WTC11 (cell line): ENCODE results near the gene TMIGD1. TPM values are rescaled to one million over a fixed set of nuclear protein-coding genes. Genes with fewer than 3 reads are reported as not detected.

Experiments
- ATAC-seq: fragments of 200-7000 bp; cut with Tn5 transposase; 2 replicates; pipeline ENCODE4 v1.10.0; 2021; ENCODE audit warnings: mild to moderate bottlenecking, moderate library complexity
- CTCF ChIA-PET: fragments of 300-600 bp; sonication (Branson Sonifier 250); formaldehyde crosslinking; loops from one replicate; lab custom pipeline; 2021; ENCODE audit warnings: antibody characterized with exemption; lab: Charles Lee
- POLR2A ChIA-PET: fragments of 350-600 bp; sonication (Branson Sonifier 250); formaldehyde crosslinking; loops from one replicate; lab custom pipeline; 2021; ENCODE audit warnings: antibody characterized with exemption; lab: Charles Lee
- DNase-seq: peaks from one replicate; pipeline ENCODE4 v3.0.0; 2021; ENCODE audit warnings: low spot score
- H3K27ac Mint-ChIP-seq: 2 replicates; pipeline ENCODE4 v1.8.0; 2021; ENCODE audit warnings: mixed read lengths
- H3K27me3 Mint-ChIP-seq: 2 replicates; pipeline ENCODE4 v1.8.0; 2021; ENCODE audit warnings: low read depth, mild to moderate bottlenecking, moderate library complexity, mixed read lengths
- H3K36me3 Mint-ChIP-seq: 2 replicates; pipeline ENCODE4 v1.8.0; 2021; ENCODE audit warnings: mixed read lengths
- H3K4me1 Mint-ChIP-seq: 2 replicates; pipeline ENCODE4 v1.8.0; 2022; ENCODE audit warnings: mixed read lengths
- H3K4me3 Mint-ChIP-seq: 2 replicates; pipeline ENCODE4 v1.8.0; 2021; ENCODE audit warnings: mild to moderate bottlenecking, moderate library complexity, mixed read lengths
- H3K9me3 Mint-ChIP-seq: 2 replicates; pipeline ENCODE4 v1.8.0; 2021; ENCODE audit warnings: mixed read lengths
- ARID4B ChIP-seq: sonication (generic); formaldehyde crosslinking; IDR thresholded peaks from 2 replicates; pipeline ENCODE4 v1.8.0; 2023; ENCODE audit warnings: missing genetic modification reagents, mild to moderate bottlenecking, borderline replicate concordance
- E2F5 ChIP-seq: sonication (generic); formaldehyde crosslinking; IDR thresholded peaks from 2 replicates; pipeline ENCODE4 v1.8.1; 2022; ENCODE audit warnings: mild to moderate bottlenecking, moderate library complexity, missing genetic modification reagents
- GRHL2 ChIP-seq: fragments of 250-450 bp; sonication (Bioruptor Pico); IDR thresholded peaks from 2 replicates; pipeline ENCODE4 v1.8.0; 2022; ENCODE audit warnings: mild to moderate bottlenecking, moderate library complexity; ENCODE audit not compliant: insufficient replicate concordance, severe bottlenecking
- GTF2I ChIP-seq: fragments of 250-450 bp; sonication (Bioruptor Pico); conservative IDR thresholded peaks from 2 replicates; pipeline ENCODE4 v1.4.0; 2021; ENCODE audit warnings: mild to moderate bottlenecking
- HMGA2 ChIP-seq: fragments of 250-450 bp; sonication (Bioruptor Pico); IDR thresholded peaks from 2 replicates; pipeline ENCODE4 v1.4.0; 2021; ENCODE audit warnings: mild to moderate bottlenecking, moderate library complexity
- JAZF1 ChIP-seq: fragments of 250-450 bp; sonication (Bioruptor Pico); IDR thresholded peaks from 2 replicates; pipeline ENCODE4 v1.9.0; 2021; ENCODE audit warnings: moderate library complexity, mild to moderate bottlenecking, inconsistent platforms
- NFYB ChIP-seq: sonication (generic); formaldehyde crosslinking; conservative IDR thresholded peaks from 2 replicates; pipeline ENCODE4 v1.8.0; 2022; ENCODE audit warnings: low read depth, missing genetic modification reagents
- NR1H2 ChIP-seq: sonication (generic); formaldehyde crosslinking; IDR thresholded peaks from 2 replicates; pipeline ENCODE4 v1.9.0; 2021; ENCODE audit warnings: mild to moderate bottlenecking, moderate library complexity, missing genetic modification reagents
- SMAD3 ChIP-seq: sonication (generic); formaldehyde crosslinking; IDR thresholded peaks from 2 replicates; pipeline ENCODE4 v1.8.0; 2022; ENCODE audit warnings: missing genetic modification reagents, mild to moderate bottlenecking, borderline replicate concordance
- TEAD1 ChIP-seq: sonication (generic); formaldehyde crosslinking; IDR thresholded peaks from 2 replicates; pipeline ENCODE4 v1.8.0; 2022; ENCODE audit warnings: mild to moderate bottlenecking, missing genetic modification reagents
- ZNF416 ChIP-seq: fragments of 250-450 bp; sonication (Bioruptor Pico); IDR thresholded peaks from 2 replicates; pipeline ENCODE4 v1.9.0; 2021; ENCODE audit warnings: mild to moderate bottlenecking, inconsistent platforms
- ZNF423 ChIP-seq: fragments of 250-450 bp; sonication (Bioruptor Pico); IDR thresholded peaks from 2 replicates; pipeline ENCODE4 v2.1.2; 2022; ENCODE audit warnings: mild to moderate bottlenecking, moderate library complexity
- ZNF532 ChIP-seq: fragments of 250-450 bp; sonication (Bioruptor Pico); IDR thresholded peaks from 2 replicates; pipeline ENCODE4 v1.9.0; 2021; ENCODE audit warnings: mild to moderate bottlenecking, borderline replicate concordance
- total RNA-seq: library from RNA; stranded (reverse); gene quantifications from 3 replicates; pipeline ENCODE4 v1.2.3, GENCODE V29; 2021
- TF ChIP-seq, protein P1 (sequence below): sonication (generic); formaldehyde crosslinking; IDR thresholded peaks from 2 replicates; pipeline ENCODE4 v1.8.0; 2022; ENCODE audit warnings: mild to moderate bottlenecking, missing genetic modification reagents
- TF ChIP-seq, protein P2 (sequence below): sonication (generic); formaldehyde crosslinking; IDR thresholded peaks from 2 replicates; pipeline ENCODE4 v1.8.1; 2022; ENCODE audit warnings: low read depth, mild to moderate bottlenecking, moderate library complexity, missing genetic modification reagents, borderline replicate concordance

TMIGD1 gene
- total RNA-seq, 1 experiment from 2014 or later = not detected

DNA sequence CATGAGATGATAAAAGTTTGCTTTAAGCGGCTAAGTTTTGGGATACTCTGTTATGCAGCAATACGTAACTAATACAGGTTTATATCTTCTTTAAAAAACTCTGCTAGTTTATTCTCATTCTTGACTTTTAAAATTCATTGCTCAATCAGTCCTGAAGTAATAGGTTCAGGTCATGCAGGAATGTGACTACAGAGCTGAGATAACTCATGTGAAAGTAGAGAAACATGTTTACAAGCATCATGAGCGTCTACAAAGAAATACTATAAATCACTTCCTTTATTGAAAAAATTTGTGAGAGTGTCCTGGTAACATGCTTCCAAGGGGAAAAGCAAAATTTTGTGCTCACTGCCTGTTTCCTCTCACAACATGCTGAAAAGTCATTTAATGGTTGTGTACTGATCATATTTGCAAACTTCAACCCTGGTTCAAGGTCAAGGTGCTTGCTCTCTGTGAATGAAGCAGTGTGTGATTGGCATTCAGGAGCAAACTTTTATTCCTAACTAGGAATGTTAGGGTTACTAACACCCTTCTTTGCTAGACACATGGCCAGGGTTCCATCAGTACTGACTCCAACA is 12.5 kb upstream of the TMIGD1 start (continued):
- no peak for TF ChIP-seq JAZF1 (CRISPR knock-in tag)
- TF ChIP-seq HMGA2 (CRISPR knock-in tag) = no peak
- no peak for TF ChIP-seq GTF2I (CRISPR knock-in tag)
- TF ChIP-seq TEAD1 (CRISPR knock-in tag) = no peak
- no peak for TF ChIP-seq NFYB (CRISPR knock-in tag)
- no peak for TF ChIP-seq NR1H2 (CRISPR knock-in tag)
- TF ChIP-seq SMAD3 = no peak
- TF ChIP-seq, protein P1, sequence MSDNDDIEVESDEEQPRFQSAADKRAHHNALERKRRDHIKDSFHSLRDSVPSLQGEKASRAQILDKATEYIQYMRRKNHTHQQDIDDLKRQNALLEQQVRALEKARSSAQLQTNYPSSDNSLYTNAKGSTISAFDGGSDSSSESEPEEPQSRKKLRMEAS (CRISPR knock-in tag) = no peak
- TF ChIP-seq E2F5 (CRISPR knock-in tag) = no peak
- TF ChIP-seq, all 79 proteins: peak for 0

DNA sequence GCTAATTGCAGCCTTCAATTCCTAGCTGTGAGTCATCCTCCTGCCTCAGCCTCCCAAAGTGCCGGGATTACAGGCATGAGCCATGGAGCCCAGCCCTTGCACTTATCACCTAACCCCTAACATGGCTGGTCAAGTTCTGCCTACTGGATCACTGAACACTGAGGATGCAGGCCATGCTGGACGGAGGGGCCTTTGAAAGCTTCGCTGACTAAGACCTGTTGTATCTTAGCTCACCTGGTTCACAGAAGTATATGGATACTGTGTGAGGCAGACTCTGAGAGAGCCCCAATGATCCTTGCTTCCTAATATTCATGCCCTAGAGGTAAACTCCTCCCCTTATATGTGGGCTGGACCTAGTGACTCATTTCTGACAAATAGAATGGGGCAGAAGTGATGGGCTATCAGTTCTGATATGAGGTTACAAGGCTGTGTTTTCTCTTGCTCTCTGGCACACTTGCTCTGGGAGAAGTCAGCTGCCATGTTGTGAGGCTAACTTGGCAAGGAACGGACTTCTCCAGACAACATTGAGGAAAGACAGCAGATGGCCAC is 11.7 kb upstream of the TMIGD1 start:
- Mint-ChIP-seq H3K27me3 (peaks cover 40% of the 10 kb centered on the region), H3K36me3 (no peaks in the 10 kb centered on the region), H3K4me1 (peaks cover 5% of the 10 kb centered on the region), H3K4me3 (no peak overlapping the region), H3K27ac (no peak overlapping the region; the same call in 1 of the 2 replicates), H3K9me3 (no peaks in the 10 kb centered on the region)
- DNase-seq (no peak), ATAC-seq (no peak)
- ChIA-PET POLR2A (no interaction called here), CTCF (no interaction called here)
- TF ChIP-seq, protein P2, sequence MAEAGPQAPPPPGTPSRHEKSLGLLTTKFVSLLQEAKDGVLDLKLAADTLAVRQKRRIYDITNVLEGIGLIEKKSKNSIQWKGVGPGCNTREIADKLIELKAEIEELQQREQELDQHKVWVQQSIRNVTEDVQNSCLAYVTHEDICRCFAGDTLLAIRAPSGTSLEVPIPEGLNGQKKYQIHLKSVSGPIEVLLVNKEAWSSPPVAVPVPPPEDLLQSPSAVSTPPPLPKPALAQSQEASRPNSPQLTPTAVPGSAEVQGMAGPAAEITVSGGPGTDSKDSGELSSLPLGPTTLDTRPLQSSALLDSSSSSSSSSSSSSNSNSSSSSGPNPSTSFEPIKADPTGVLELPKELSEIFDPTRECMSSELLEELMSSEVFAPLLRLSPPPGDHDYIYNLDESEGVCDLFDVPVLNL (CRISPR knock-in tag) = no peak
- no peak for TF ChIP-seq ZNF423 (CRISPR knock-in tag)
- TF ChIP-seq GRHL2 (CRISPR knock-in tag) = no peak
- TF ChIP-seq, protein P1 (CRISPR knock-in tag) = no peak
- no peak for TF ChIP-seq ZNF532 (CRISPR knock-in tag)
- no peak for TF ChIP-seq ZNF416
- TF ChIP-seq ARID4B = no peak
